Cardiac muscle cell (in vitro differentiated cells and primary cell): ENCODE data around the gene CIAO1. TPM values are rescaled to one million over a fixed set of nuclear protein-coding genes. Genes with fewer than 3 reads are reported as not detected.
"Not testable (repeated sequence)": the region's sequence is repeated elsewhere in the genome, so short reads cannot be mapped to it uniquely, and the experiment has no call there.

Experiments used
- DNase-seq, 2 donors: peaks; one replicate each; pipeline versions ENCODE4 v3.0.0 to v3.0.0-alpha.2; 2010 to 2017; ENCODE audit warnings: low read depth in 1 of 2, low spot score in 1 of 2
- H3K27ac ChIP-seq: fragments of 200-600 bp; sonication (generic); 2 replicates; pipeline ENCODE4 v1.5.1; 2016
- H3K27me3 ChIP-seq: fragments of 200-600 bp; sonication (generic); 2 replicates; pipeline ENCODE4 v1.6.0; 2016; ENCODE audit warnings: control low read depth
- H3K36me3 ChIP-seq: fragments of 200-600 bp; sonication (generic); 2 replicates; pipeline ENCODE4 v1.5.1; 2016; ENCODE audit warnings: control low read depth
- H3K4me1 ChIP-seq: fragments of 200-600 bp; sonication (generic); 2 replicates; pipeline ENCODE4 v1.8.1; 2017; ENCODE audit warnings: low read depth, mild to moderate bottlenecking, mixed run types
- H3K4me3 ChIP-seq: fragments of 200-600 bp; sonication (generic); 2 replicates; pipeline ENCODE4 v1.5.1; 2016; ENCODE audit warnings: mild to moderate bottlenecking
- H3K9me3 ChIP-seq: fragments of 200-600 bp; sonication (generic); 2 replicates; pipeline ENCODE4 v1.5.1; 2017; ENCODE audit warnings: low read depth, mild to moderate bottlenecking, control low read depth
- CTCF ChIP-seq: IDR thresholded peaks from 2 replicates; pipeline ENCODE4 v1.5.1; 2012; ENCODE audit warnings: low read depth, mild to moderate bottlenecking, low read length
- polyA plus RNA-seq: library from polyadenylated mRNA; unstranded; fragments of >200 nt; fragmentation: Nextera tagmentation; extraction: Ambion mirVana; gene quantifications from 2 replicates; pipeline ENCODE4 v1.2.1, GENCODE V29; 2016
- total RNA-seq: library from RNA; depleted of rRNA; stranded (reverse); fragments of >200 nt; gene quantifications from 2 replicates; pipeline ENCODE4 v1.2.3, GENCODE V29; 2016

CIAO1 gene
- total and polyA plus RNA-seq, 2 experiments from 2014 or later = 88.6 to 97.3 TPM

- Histone ChIP-seq H3K27ac (no peak overlapping the region), H3K36me3 (peaks cover 63% of the 10 kb centered on the region), H3K4me3 (no peak overlapping the region), H3K27me3 (no peaks in the 10 kb centered on the region), H3K4me1 (no peaks in the 10 kb centered on the region), H3K9me3 (no peaks in the 10 kb centered on the region)
- no peak for TF ChIP-seq CTCF
- DNase-seq = no peak
Observed at GRCh38 chr2:96273763-96274162, 7.7 kb downstream of the CIAO1 start.

- H3K36me3 ChIP-seq = peaks cover 64% of the 10 kb centered on the region
- peak overlapping the region; percentile 70 for H3K27ac ChIP-seq
- H3K4me1 ChIP-seq = no peaks in the 10 kb centered on the region
- H3K9me3 ChIP-seq = no peaks in the 10 kb centered on the region
- DNase-seq = no peak
- no peak overlapping the region for H3K4me3 ChIP-seq
- no peaks in the 10 kb centered on the region for H3K27me3 ChIP-seq
- TF ChIP-seq CTCF = no peak
Observed at GRCh38 chr2:96274355-96275056, 8.5 kb downstream of the CIAO1 start.

GRCh38 chr2:96276787-96277499 lies 10.9 kb downstream of the CIAO1 start:
- no peak for TF ChIP-seq CTCF
- H3K36me3 ChIP-seq = peaks cover 71% of the 10 kb centered on the region
- no peak for DNase-seq
- no peak overlapping the region for H3K4me3 ChIP-seq
- H3K4me1 ChIP-seq = no peaks in the 10 kb centered on the region
- H3K27ac ChIP-seq = no peak overlapping the region
- H3K9me3 ChIP-seq = no peaks in the 10 kb centered on the region
- no peaks in the 10 kb centered on the region for H3K27me3 ChIP-seq

GRCh38 chr2:96287273-96287856 lies 21.3 kb downstream of the CIAO1 start:
- Histone ChIP-seq H3K4me1 (no peaks in the 10 kb centered on the region), H3K27ac (no peak overlapping the region), H3K4me3 (no peak overlapping the region), H3K36me3 (peaks cover 83% of the 10 kb centered on the region), H3K9me3 (no peaks in the 10 kb centered on the region), H3K27me3 (no peaks in the 10 kb centered on the region)
- TF ChIP-seq CTCF = no peak
- DNase-seq = no peak

GRCh38 chr2:96291751-96292150 lies 25.7 kb downstream of the CIAO1 start:
- no peak for DNase-seq
- no peak for TF ChIP-seq CTCF
- Histone ChIP-seq H3K27ac (no peak overlapping the region), H3K4me1 (no peaks in the 10 kb centered on the region), H3K27me3 (no peaks in the 10 kb centered on the region), H3K9me3 (no peaks in the 10 kb centered on the region), H3K4me3 (no peak overlapping the region), H3K36me3 (peaks cover 86% of the 10 kb centered on the region)

GRCh38 chr2:96294271-96294670 lies 28.2 kb downstream of the CIAO1 start:
- H3K36me3 ChIP-seq = peaks cover 95% of the 10 kb centered on the region
- H3K27ac ChIP-seq, H3K4me3 ChIP-seq, H3K9me3 ChIP-seq, H3K4me1 ChIP-seq, DNase-seq, H3K27me3 ChIP-seq: not testable (repeated sequence)
